ENCODE measurements around the gene NDUFB11. TPM values are rescaled to one million over a fixed set of nuclear protein-coding genes. Genes with fewer than 3 reads are reported as not detected.

The NDUFB11 gene
- 311 TPM for polyA plus RNA-seq (2012; ENCODE audit: insufficient read depth, insufficient read length, low read depth)

DNA sequence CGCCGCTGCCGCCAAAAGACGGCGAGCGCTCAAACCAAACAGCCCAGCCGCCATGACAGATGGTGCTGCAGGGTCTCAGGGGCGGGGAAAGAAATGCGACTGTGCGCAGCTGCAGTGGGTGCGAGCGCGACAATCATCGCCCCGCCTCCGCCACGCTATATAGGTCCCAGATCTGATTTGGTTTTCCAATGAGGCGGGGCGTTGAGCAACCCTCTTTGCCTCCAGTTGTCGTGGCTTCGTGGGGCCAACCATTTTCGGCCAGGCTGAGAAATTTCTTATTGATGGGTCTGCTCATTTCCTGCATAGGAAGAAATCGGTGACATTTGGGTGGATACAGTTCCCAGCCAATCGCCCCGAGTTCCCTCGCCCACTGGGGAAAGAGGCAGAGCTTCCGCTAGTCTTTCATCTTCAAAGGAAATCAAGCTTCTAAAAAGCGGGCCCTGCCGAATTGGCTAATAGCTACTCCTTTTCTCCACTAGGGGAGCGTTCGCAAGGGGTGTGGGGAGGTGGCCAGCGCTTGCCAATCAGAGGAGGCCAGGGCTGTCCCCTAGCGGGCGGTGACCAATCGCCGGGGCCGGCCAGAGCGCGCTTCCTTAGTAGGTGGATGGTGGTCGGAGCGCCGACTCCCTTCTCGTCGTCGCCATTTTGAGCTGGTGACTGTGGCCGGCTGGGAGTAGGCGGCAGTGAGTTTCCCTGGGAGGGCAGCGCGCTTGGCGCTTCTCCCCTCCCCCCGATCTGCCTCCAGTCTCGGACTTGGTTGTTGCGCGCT lies at the start of gene NDUFB11, which contains the start of gene RBM10:
Gene NDUFB11 (minus strand): TSS at position 77 of the 769 bp plus-strand sequence. CDS start 23 bp downstream, at position 54.
Gene RBM10 (plus strand): TSS at position 596 of the 769 bp plus-strand sequence. CDS start 2,261 bp downstream, outside the sequence.
- H3K4me3 ChIP-seq (ENCODE audit: low read depth, low read length) = peak within 1 kb of the TSS; percentile 84
- H3K27me3 ChIP-seq = no peaks in the 10 kb centered on the region
- H3K4me1 ChIP-seq = no peaks in the 10 kb centered on the region
- H3K36me3 ChIP-seq = peaks cover 10% of the 10 kb centered on the region
- TF ChIP-seq, protein P1, sequence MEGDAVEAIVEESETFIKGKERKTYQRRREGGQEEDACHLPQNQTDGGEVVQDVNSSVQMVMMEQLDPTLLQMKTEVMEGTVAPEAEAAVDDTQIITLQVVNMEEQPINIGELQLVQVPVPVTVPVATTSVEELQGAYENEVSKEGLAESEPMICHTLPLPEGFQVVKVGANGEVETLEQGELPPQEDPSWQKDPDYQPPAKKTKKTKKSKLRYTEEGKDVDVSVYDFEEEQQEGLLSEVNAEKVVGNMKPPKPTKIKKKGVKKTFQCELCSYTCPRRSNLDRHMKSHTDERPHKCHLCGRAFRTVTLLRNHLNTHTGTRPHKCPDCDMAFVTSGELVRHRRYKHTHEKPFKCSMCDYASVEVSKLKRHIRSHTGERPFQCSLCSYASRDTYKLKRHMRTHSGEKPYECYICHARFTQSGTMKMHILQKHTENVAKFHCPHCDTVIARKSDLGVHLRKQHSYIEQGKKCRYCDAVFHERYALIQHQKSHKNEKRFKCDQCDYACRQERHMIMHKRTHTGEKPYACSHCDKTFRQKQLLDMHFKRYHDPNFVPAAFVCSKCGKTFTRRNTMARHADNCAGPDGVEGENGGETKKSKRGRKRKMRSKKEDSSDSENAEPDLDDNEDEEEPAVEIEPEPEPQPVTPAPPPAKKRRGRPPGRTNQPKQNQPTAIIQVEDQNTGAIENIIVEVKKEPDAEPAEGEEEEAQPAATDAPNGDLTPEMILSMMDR (IDR thresholded peaks at IDR 0.05; ENCODE audit: low read depth, low read length) = peak; percentile 61
- no peaks in the 10 kb centered on the region for H3K9me3 ChIP-seq
- peak; percentile 93 for DNase-seq

DNA sequence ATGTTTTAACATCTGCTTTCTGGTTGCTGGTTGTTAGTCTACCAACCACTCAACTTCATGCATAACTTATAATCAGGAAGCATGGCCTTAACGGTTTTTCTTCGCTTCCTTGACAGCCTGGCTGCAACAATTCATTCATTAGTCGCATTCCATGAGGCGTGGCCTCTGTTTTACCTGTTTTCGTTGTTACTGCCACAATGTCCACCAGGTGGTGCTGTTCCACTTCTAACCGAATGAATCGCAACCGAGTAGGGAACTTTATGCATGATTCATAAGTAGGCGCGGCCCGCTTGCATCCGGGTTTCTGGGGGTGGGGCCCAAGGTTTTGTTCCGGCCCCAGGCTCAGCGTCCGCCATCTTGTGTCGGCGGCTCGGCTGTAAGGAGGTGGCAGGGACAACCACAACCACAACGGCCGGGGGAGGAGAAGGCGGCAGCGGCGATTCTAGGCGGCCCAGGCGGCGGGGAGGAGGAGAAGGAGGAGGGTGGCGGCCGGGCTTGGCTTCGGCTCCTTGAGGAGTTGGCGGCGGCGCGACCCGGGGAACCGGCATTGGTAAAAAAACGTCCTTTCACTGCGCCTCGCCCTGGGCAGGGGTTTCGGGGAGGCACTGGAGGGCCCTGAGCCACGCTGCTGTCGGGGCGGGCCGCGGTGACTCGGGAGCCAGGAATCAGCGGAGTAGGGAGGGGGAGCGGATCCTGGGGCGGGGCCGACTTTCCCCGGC lies 49.1 kb upstream of the NDUFB11 start, which contains the start of gene UBA1:
Gene UBA1 (plus strand): TSS at position 355 of the 719 bp plus-strand sequence. CDS start 4,974 bp downstream, outside the sequence.
- Histone ChIP-seq H3K4me3 (ENCODE audit: low read depth, low read length) (peak within 1 kb of the TSS; percentile 86), H3K36me3 (peaks cover 18% of the 10 kb centered on the region), H3K27me3 (no peaks in the 10 kb centered on the region), H3K4me1 (peaks cover 3% of the 10 kb centered on the region), H3K9me3 (no peaks in the 10 kb centered on the region)
- peak; percentile 91 for DNase-seq
- TF ChIP-seq, protein P1 (IDR thresholded peaks at IDR 0.05; ENCODE audit: low read depth, low read length) = peak; percentile 65

DNA sequence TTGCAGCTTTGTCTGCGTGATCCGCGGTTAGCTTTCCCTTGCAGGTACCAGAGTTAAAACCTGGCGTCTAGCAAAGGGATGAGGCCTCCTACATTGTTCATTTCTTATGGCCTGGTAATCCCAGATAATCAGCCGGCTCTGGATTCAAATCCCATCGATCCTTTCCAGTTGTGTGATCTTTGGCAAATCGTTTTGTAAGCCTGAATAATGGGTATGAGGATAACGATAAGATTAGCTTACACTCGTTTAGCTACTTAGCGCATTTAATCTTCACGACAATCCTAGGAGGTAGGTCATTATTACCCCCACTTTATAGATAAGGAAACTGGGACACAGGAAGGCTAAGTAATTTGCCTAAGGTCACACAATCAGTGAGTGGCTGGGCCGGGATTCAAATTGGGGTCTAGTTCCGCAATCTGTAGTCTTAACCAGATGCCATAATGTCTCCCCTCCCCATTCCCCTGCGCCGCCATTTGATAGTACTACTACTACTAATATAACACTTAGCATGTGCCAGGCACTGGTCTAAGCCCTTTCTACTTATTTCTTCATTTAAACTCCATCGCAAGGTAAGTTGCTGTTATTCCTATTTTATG lies 47.4 kb upstream of the NDUFB11 start:
- no peaks in the 10 kb centered on the region for H3K27me3 ChIP-seq
- H3K36me3 ChIP-seq = peaks cover 12% of the 10 kb centered on the region; the same call in 1 of the 2 replicates
- TF ChIP-seq, protein P1 (IDR thresholded peaks at IDR 0.05; ENCODE audit: low read depth, low read length) = no peak
- H3K4me3 ChIP-seq (ENCODE audit: low read depth, low read length) = peak overlapping the region; percentile 71
- no peak for DNase-seq
- no peaks in the 10 kb centered on the region for H3K9me3 ChIP-seq
- peaks cover 3% of the 10 kb centered on the region for H3K4me1 ChIP-seq

DNA sequence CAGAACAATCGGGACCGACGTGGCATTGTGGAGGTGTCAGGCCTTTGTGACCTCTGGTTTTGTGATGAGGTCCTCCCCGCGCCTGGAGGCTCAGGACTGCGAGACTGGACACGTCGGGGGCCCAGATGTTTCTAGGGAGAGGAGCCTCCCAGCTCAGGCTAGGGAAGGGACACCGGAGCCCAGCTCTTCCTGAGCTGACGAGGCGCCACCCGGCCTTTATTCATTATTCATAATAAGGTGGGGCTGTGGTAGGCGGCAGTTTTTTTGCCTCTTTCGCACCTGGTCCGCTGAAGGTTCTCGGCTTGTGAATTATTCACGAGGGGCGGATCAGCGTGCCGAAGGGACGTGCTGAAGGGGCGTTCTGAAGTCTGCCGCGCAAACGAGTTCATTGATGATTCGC lies 46.8 kb upstream of the NDUFB11 start:
- no peak for DNase-seq
- H3K27me3 ChIP-seq = no peaks in the 10 kb centered on the region
- no peaks in the 10 kb centered on the region for H3K9me3 ChIP-seq
- H3K4me1 ChIP-seq = peaks cover 3% of the 10 kb centered on the region
- TF ChIP-seq, protein P1 (IDR thresholded peaks at IDR 0.05; ENCODE audit: low read depth, low read length) = no peak
- peaks cover 13% of the 10 kb centered on the region; the same call in 1 of the 2 replicates for H3K36me3 ChIP-seq
- peak overlapping the region; percentile 71 for H3K4me3 ChIP-seq (ENCODE audit: low read depth, low read length)

DNA sequence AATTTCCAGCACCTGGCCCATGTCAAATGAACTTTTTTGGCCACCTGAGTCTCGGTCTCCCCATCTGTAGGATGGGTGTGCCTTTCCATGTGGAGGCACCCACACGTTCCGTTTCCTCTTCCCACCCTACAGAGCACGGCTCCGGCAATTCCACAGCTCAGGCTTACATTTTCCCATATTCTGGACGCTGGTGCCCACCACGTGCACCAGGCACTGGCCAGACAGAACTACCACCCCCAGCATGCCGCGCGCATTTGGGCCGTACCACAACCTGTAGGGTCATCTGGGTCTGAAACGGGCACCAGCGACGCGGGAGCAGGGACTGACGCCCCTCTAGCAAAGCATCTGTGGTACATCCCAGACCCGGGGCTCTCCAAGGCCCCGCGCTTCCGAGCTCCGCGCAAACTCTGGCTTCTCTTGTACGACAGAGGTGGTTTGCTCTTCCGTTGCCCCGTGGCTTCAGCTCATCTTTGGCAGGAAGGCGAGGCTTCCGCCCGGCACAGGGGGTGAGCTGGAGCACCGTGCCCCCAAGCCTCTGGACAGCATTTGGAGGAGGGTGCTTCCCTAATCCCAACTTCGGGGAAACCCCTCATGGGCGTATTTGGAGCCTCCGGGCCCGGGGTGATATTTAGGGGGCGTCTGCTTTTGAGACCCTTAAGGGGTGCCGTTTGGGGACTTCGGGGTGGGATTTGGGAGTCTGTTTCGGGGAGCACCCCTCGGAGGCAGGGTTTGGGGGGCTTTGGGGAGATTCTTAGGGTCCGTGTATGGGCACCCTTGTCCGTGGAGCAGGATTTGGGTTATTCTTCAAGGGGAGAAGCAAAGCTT lies 46.2 kb upstream of the NDUFB11 start:
- Histone ChIP-seq H3K27me3 (no peaks in the 10 kb centered on the region), H3K4me3 (ENCODE audit: low read depth, low read length) (peak overlapping the region; percentile 71), H3K9me3 (no peaks in the 10 kb centered on the region), H3K36me3 (peaks cover 18% of the 10 kb centered on the region; the same call in 1 of the 2 replicates), H3K4me1 (peaks cover 3% of the 10 kb centered on the region; the same call in 1 of the 2 replicates)
- DNase-seq = peak; percentile 92
- TF ChIP-seq, protein P1 (IDR thresholded peaks at IDR 0.05; ENCODE audit: low read depth, low read length) = no peak
